ENCODE data around the gene SLC25A3.
"Not testable (repeated sequence)": the region's sequence is repeated elsewhere in the genome, so short reads cannot be mapped to it uniquely, and the experiment has no call there.

SLC25A3 gene

GRCh38 chr12:98551787-98552186 lies 41.7 kb upstream of the SLC25A3 start:
- no peak overlapping the region for H3K9ac ChIP-seq (ENCODE audit: low read length)
- no peaks in the 10 kb centered on the region for H3K4me1 ChIP-seq (ENCODE audit: low read length)
- H2AFZ ChIP-seq (ENCODE audit: low read depth, low read length), result no peak overlapping the region
- H3K27me3 ChIP-seq (ENCODE audit: low read depth, low read length), result no peaks in the 10 kb centered on the region
- H3K79me2 ChIP-seq (ENCODE audit: low read length), result peaks cover 4% of the 10 kb centered on the region; the same call in 1 of the 2 replicates
- H3K27ac ChIP-seq (ENCODE audit: low read length), result no peak overlapping the region
- H3K9me3 ChIP-seq (ENCODE audit: insufficient read depth, low read length), result no peaks in the 10 kb centered on the region
- peaks cover 49% of the 10 kb centered on the region for H3K36me3 ChIP-seq (replicated peaks; ENCODE audit: low read depth, low read length)
- no peaks in the 10 kb centered on the region for H4K20me1 ChIP-seq (ENCODE audit: insufficient read depth, low read length)
- no peak for TF ChIP-seq EZH2phosphoT487 (IDR thresholded peaks at IDR 0.05; ENCODE audit: low read depth)
- H3K4me3 ChIP-seq (ENCODE audit: low read length), result no peak overlapping the region
- no peak overlapping the region for H3K4me2 ChIP-seq (ENCODE audit: low read length)

DNA sequence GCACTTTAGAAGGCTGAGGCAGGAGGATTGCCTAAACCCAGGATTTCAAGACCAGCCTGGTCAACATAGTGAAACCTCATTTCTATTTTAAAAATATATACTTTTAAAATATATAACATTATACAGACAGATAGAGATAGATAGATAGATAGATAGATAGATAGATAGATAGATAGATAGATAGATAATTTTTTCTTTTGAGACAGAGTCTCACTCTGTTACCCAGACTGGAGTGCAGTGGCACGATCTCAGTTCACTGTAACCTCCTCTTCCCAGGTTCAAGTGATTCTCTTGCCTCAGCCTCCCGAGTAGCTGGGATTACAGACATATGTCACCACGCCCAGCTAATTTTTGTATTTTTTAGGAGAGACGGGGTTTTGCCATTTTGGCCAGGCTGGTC lies 35.4 kb upstream of the SLC25A3 start:
- not testable (repeated sequence) for H3K9me3 ChIP-seq (ENCODE audit: insufficient read depth, low read length); H3K27me3 ChIP-seq (ENCODE audit: low read depth, low read length); H3K4me2 ChIP-seq (ENCODE audit: low read length); H3K36me3 ChIP-seq (replicated peaks; ENCODE audit: low read depth, low read length); H3K4me3 ChIP-seq (ENCODE audit: low read length); H3K4me1 ChIP-seq (ENCODE audit: low read length); H3K9ac ChIP-seq (ENCODE audit: low read length); H2AFZ ChIP-seq (ENCODE audit: low read depth, low read length); H3K79me2 ChIP-seq (ENCODE audit: low read length); H4K20me1 ChIP-seq (ENCODE audit: insufficient read depth, low read length); H3K27ac ChIP-seq (ENCODE audit: low read length)

GRCh38 chr12:98559666-98560065 lies 33.8 kb upstream of the SLC25A3 start:
- Histone ChIP-seq H2AFZ (ENCODE audit: low read depth, low read length) (no peak overlapping the region), H4K20me1 (ENCODE audit: insufficient read depth, low read length) (no peaks in the 10 kb centered on the region), H3K27ac (ENCODE audit: low read length) (no peak overlapping the region), H3K36me3 (replicated peaks; ENCODE audit: low read depth, low read length) (no peaks in the 10 kb centered on the region), H3K79me2 (ENCODE audit: low read length) (no peaks in the 10 kb centered on the region), H3K4me3 (ENCODE audit: low read length) (no peak overlapping the region), H3K9me3 (ENCODE audit: insufficient read depth, low read length) (no peaks in the 10 kb centered on the region), H3K4me2 (ENCODE audit: low read length) (no peak overlapping the region), H3K9ac (ENCODE audit: low read length) (no peak overlapping the region), H3K27me3 (ENCODE audit: low read depth, low read length) (no peaks in the 10 kb centered on the region), H3K4me1 (ENCODE audit: low read length) (no peaks in the 10 kb centered on the region)
- TF ChIP-seq, protein P1, sequence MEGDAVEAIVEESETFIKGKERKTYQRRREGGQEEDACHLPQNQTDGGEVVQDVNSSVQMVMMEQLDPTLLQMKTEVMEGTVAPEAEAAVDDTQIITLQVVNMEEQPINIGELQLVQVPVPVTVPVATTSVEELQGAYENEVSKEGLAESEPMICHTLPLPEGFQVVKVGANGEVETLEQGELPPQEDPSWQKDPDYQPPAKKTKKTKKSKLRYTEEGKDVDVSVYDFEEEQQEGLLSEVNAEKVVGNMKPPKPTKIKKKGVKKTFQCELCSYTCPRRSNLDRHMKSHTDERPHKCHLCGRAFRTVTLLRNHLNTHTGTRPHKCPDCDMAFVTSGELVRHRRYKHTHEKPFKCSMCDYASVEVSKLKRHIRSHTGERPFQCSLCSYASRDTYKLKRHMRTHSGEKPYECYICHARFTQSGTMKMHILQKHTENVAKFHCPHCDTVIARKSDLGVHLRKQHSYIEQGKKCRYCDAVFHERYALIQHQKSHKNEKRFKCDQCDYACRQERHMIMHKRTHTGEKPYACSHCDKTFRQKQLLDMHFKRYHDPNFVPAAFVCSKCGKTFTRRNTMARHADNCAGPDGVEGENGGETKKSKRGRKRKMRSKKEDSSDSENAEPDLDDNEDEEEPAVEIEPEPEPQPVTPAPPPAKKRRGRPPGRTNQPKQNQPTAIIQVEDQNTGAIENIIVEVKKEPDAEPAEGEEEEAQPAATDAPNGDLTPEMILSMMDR (IDR thresholded peaks at IDR 0.05; ENCODE audit: low read depth, low read length), result no peak
- no peak for TF ChIP-seq EZH2phosphoT487 (IDR thresholded peaks at IDR 0.05; ENCODE audit: low read depth)

DNA sequence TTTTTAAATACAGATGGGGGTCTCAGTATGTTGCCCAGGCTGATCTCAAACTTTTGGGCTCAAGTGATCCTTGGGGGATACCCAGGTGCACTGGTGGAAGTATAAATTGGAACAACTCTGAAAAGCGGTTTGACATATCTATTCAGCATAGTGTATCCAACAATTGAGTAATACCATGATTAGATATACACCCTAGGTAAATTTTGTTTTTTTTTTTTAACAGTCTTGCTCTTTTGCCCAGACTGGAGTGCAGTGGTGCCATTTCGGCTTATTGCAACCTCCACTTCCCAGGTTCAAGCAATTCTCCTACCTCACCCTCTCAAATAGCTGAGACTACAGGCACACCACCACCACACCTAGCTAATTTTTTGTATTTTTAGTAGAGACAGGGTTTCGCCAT lies 31.6 kb upstream of the SLC25A3 start:
- Histone ChIP-seq H2AFZ (ENCODE audit: low read depth, low read length) (no peak overlapping the region), H3K4me3 (ENCODE audit: low read length) (no peak overlapping the region), H3K9ac (ENCODE audit: low read length) (no peak overlapping the region), H3K79me2 (ENCODE audit: low read length) (no peaks in the 10 kb centered on the region), H3K4me2 (ENCODE audit: low read length) (no peak overlapping the region), H3K4me1 (ENCODE audit: low read length) (peaks cover 4% of the 10 kb centered on the region; the same call in 1 of the 2 replicates), H3K27me3 (ENCODE audit: low read depth, low read length) (no peaks in the 10 kb centered on the region), H3K9me3 (ENCODE audit: insufficient read depth, low read length) (no peaks in the 10 kb centered on the region), H3K27ac (ENCODE audit: low read length) (no peak overlapping the region), H3K36me3 (replicated peaks; ENCODE audit: low read depth, low read length) (no peaks in the 10 kb centered on the region), H4K20me1 (ENCODE audit: insufficient read depth, low read length) (no peaks in the 10 kb centered on the region)
- TF ChIP-seq, protein P1 (IDR thresholded peaks at IDR 0.05; ENCODE audit: low read depth, low read length), result no peak
- no peak for TF ChIP-seq EZH2phosphoT487 (IDR thresholded peaks at IDR 0.05; ENCODE audit: low read depth)

- TF ChIP-seq EZH2phosphoT487 (IDR thresholded peaks at IDR 0.05; ENCODE audit: low read depth), result no peak
- TF ChIP-seq, protein P1 (IDR thresholded peaks at IDR 0.05; ENCODE audit: low read depth, low read length), result 0 out of 2 replicates have a peak, but pooled peaks have one; percentile 10
- Histone ChIP-seq H3K9ac (ENCODE audit: low read length) (no peak overlapping the region), H3K4me2 (ENCODE audit: low read length) (no peak overlapping the region), H3K9me3 (ENCODE audit: insufficient read depth, low read length) (no peaks in the 10 kb centered on the region), H3K79me2 (ENCODE audit: low read length) (no peaks in the 10 kb centered on the region), H3K4me1 (ENCODE audit: low read length) (no peaks in the 10 kb centered on the region), H3K27me3 (ENCODE audit: low read depth, low read length) (no peaks in the 10 kb centered on the region), H3K36me3 (replicated peaks; ENCODE audit: low read depth, low read length) (no peaks in the 10 kb centered on the region), H2AFZ (ENCODE audit: low read depth, low read length) (no peak overlapping the region), H3K4me3 (ENCODE audit: low read length) (no peak overlapping the region), H4K20me1 (ENCODE audit: insufficient read depth, low read length) (no peaks in the 10 kb centered on the region), H3K27ac (ENCODE audit: low read length) (no peak overlapping the region)
These were observed 21.5 kb upstream of the SLC25A3 start for GRCh38 chr12:98572010-98572409.

Data from OCI-LY3 (cell line).